ENCODE data around the gene YIF1B. TPM values are rescaled to one million over a fixed set of nuclear protein-coding genes. Genes with fewer than 3 reads are reported as not detected.
A peak's percentile ranks its signal among the peaks of the same experiment; 100 is the strongest.

YIF1B gene
- total RNA-seq, 1 experiment from 2014 or later, result 207 TPM

- no peak for DNase-seq (ENCODE audit: low read depth)
- in situ Hi-C loops (cut with HindIII; ENCODE audit: low pct_unique_long_range_greater_than_20kb, low sequenced_read_pairs), result no loop called here
Observed at GRCh38 chr19:38308926-38309614, 6.7 kb downstream of the YIF1B start.

- in situ Hi-C loops (cut with HindIII; ENCODE audit: low pct_unique_long_range_greater_than_20kb, low sequenced_read_pairs), result no loop called here
- no peak for DNase-seq (ENCODE audit: low read depth)
Observed at GRCh38 chr19:38308006-38308766, 7.6 kb downstream of the YIF1B start.

- in situ Hi-C loops (cut with HindIII; ENCODE audit: low pct_unique_long_range_greater_than_20kb, low sequenced_read_pairs), result no loop called here
Observed at GRCh38 chr19:38307597-38307996, 8.2 kb downstream of the YIF1B start.

GRCh38 chr19:38307076-38307475, 8.7 kb downstream of the YIF1B start:
- no peak for DNase-seq (ENCODE audit: low read depth)
- in situ Hi-C loops (cut with HindIII; ENCODE audit: low pct_unique_long_range_greater_than_20kb, low sequenced_read_pairs), result no loop called here

More at GRCh38 chr19:38307597-38307996, 8.2 kb downstream of the YIF1B start:
- DNase-seq (ENCODE audit: low read depth), result no peak

GRCh38 chr19:38306236-38306635, 9.5 kb downstream of the YIF1B start:
- no peak for DNase-seq (ENCODE audit: low read depth)
- in situ Hi-C loops (cut with HindIII; ENCODE audit: low pct_unique_long_range_greater_than_20kb, low sequenced_read_pairs), result no loop called here

GRCh38 chr19:38304866-38305429, 10.8 kb downstream of the YIF1B start:
- in situ Hi-C loops (cut with HindIII; ENCODE audit: low pct_unique_long_range_greater_than_20kb, low sequenced_read_pairs), result no loop called here
- peak; percentile 99 for DNase-seq (ENCODE audit: low read depth)

GRCh38 chr19:38304352-38304865, 11.3 kb downstream of the YIF1B start:
- DNase-seq (ENCODE audit: low read depth), result no peak

GRCh38 chr19:38303517-38304351, 12.0 kb downstream of the YIF1B start, which contains the start of gene C19orf33:
TSS of gene C19orf33 (plus strand) at chr19:38304251. CDS start at chr19:38304262, 11 bp downstream.
- in situ Hi-C loops (cut with HindIII; ENCODE audit: low pct_unique_long_range_greater_than_20kb, low sequenced_read_pairs), result no loop called here
- DNase-seq (ENCODE audit: low read depth), result peak; percentile 93

More at GRCh38 chr19:38304352-38304865, 11.3 kb downstream of the YIF1B start:
- in situ Hi-C loops (cut with HindIII; ENCODE audit: low pct_unique_long_range_greater_than_20kb, low sequenced_read_pairs), result no loop called here

- peak; percentile 84 for DNase-seq (ENCODE audit: low read depth)
- in situ Hi-C loops (cut with HindIII; ENCODE audit: low pct_unique_long_range_greater_than_20kb, low sequenced_read_pairs), result no loop called here
Observed at GRCh38 chr19:38298821-38299680, 16.7 kb downstream of the YIF1B start.

GRCh38 chr19:38294090-38294489, 21.7 kb downstream of the YIF1B start:
- DNase-seq (ENCODE audit: low read depth), result no peak
- in situ Hi-C loops (cut with HindIII; ENCODE audit: low pct_unique_long_range_greater_than_20kb, low sequenced_read_pairs), result no loop called here

- in situ Hi-C loops (cut with HindIII; ENCODE audit: low pct_unique_long_range_greater_than_20kb, low sequenced_read_pairs), result no loop called here
Observed at GRCh38 chr19:38293281-38293680, 22.5 kb downstream of the YIF1B start.

GRCh38 chr19:38291855-38292254, 23.9 kb downstream of the YIF1B start:
- in situ Hi-C loops (cut with HindIII; ENCODE audit: low pct_unique_long_range_greater_than_20kb, low sequenced_read_pairs), result no loop called here

More at GRCh38 chr19:38293281-38293680, 22.5 kb downstream of the YIF1B start:
- DNase-seq (ENCODE audit: low read depth), result no peak

GRCh38 chr19:38290631-38291147, 25.1 kb downstream of the YIF1B start:
- peak; percentile 94 for DNase-seq (ENCODE audit: low read depth)
- in situ Hi-C loops (cut with HindIII; ENCODE audit: low pct_unique_long_range_greater_than_20kb, low sequenced_read_pairs), result no loop called here

More at GRCh38 chr19:38291855-38292254, 23.9 kb downstream of the YIF1B start:
- no peak for DNase-seq (ENCODE audit: low read depth)

GRCh38 chr19:38289955-38290354, 25.8 kb downstream of the YIF1B start:
- no peak for DNase-seq (ENCODE audit: low read depth)
- in situ Hi-C loops (cut with HindIII; ENCODE audit: low pct_unique_long_range_greater_than_20kb, low sequenced_read_pairs), result no loop called here

GRCh38 chr19:38288123-38288855, 27.5 kb downstream of the YIF1B start:
- in situ Hi-C loops (cut with HindIII; ENCODE audit: low pct_unique_long_range_greater_than_20kb, low sequenced_read_pairs), result no loop called here
- no peak for DNase-seq (ENCODE audit: low read depth)

GRCh38 chr19:38287604-38288003, 28.1 kb downstream of the YIF1B start:
- in situ Hi-C loops (cut with HindIII; ENCODE audit: low pct_unique_long_range_greater_than_20kb, low sequenced_read_pairs), result no loop called here
- no peak for DNase-seq (ENCODE audit: low read depth)
